ENCODE data around the gene SMIM20. TPM values are rescaled to one million over a fixed set of nuclear protein-coding genes. Genes with fewer than 3 reads are reported as not detected.

Gene SMIM20
- total RNA-seq, 2 experiments from 2014 or later = 21.3 to 26.9 TPM

- no peaks in the 10 kb centered on the region for H3K9me3 Mint-ChIP-seq
- ChIA-PET POLR2A (interaction anchor here (0.6 to 1.6 kb wide), 2 partner anchors 60 to 164 kb away, joined by 3 read pairs; no protein-coding TSS in a partner anchor), CTCF (interaction anchor here (0.5 to 4.9 kb wide), 3 partner anchors 13 to 462 kb away, joined by 3 to 20 read pairs (median 3); no protein-coding TSS in a partner anchor)
- peaks cover 8% of the 10 kb centered on the region for H3K27me3 Mint-ChIP-seq
- no peak for TF ChIP-seq CTCF (IDR thresholded peaks at IDR 0.05)
- no peak overlapping the region for H3K4me3 Mint-ChIP-seq
- intact Hi-C loops (cut with micrococcal nuclease) = no loop called here
- no peak overlapping the region for H3K27ac Mint-ChIP-seq
- ATAC-seq = no peak
- DNase-seq = no peak
- no peaks in the 10 kb centered on the region for H3K36me3 Mint-ChIP-seq (ENCODE audit: low read depth)
- no peaks in the 10 kb centered on the region for H3K4me1 Mint-ChIP-seq (ENCODE audit: low read depth)
Observed at GRCh38 chr4:25969374-25970155, 55.5 kb downstream of the SMIM20 start.

GRCh38 chr4:25970226-25970675, 56.2 kb downstream of the SMIM20 start:
- no peak overlapping the region for H3K27ac Mint-ChIP-seq
- ChIA-PET POLR2A (no interaction called here), CTCF (interaction anchor here (0.9 to 4.9 kb wide), 2 partner anchors 12 to 17 kb away, joined by 3 to 20 read pairs; no protein-coding TSS in a partner anchor)

GRCh38 chr4:25970691-25971432, 56.8 kb downstream of the SMIM20 start:
- ATAC-seq (no peak), DNase-seq (no peak)
- Mint-ChIP-seq H3K4me3 (no peak overlapping the region), H3K27ac (no peak overlapping the region), H3K36me3 (ENCODE audit: low read depth) (no peaks in the 10 kb centered on the region), H3K9me3 (no peaks in the 10 kb centered on the region), H3K4me1 (ENCODE audit: low read depth) (no peaks in the 10 kb centered on the region), H3K27me3 (peaks cover 8% of the 10 kb centered on the region)
- no peak for TF ChIP-seq CTCF (IDR thresholded peaks at IDR 0.05)
- ChIA-PET CTCF (interaction anchor here (0.9 to 4.9 kb wide), 2 partner anchors 12 to 16 kb away, joined by 3 to 20 read pairs; no protein-coding TSS in a partner anchor), POLR2A (no interaction called here)
- intact Hi-C loops (cut with micrococcal nuclease) = no loop called here

More at GRCh38 chr4:25970226-25970675, 56.2 kb downstream of the SMIM20 start:
- intact Hi-C loops (cut with micrococcal nuclease) = no loop called here
- no peak for TF ChIP-seq CTCF (IDR thresholded peaks at IDR 0.05)
- DNase-seq (no peak), ATAC-seq (no peak)
- H3K27me3 Mint-ChIP-seq = peaks cover 8% of the 10 kb centered on the region
- no peak overlapping the region for H3K4me3 Mint-ChIP-seq
- H3K36me3 Mint-ChIP-seq (ENCODE audit: low read depth) = no peaks in the 10 kb centered on the region
- H3K9me3 Mint-ChIP-seq = no peaks in the 10 kb centered on the region
- no peaks in the 10 kb centered on the region for H3K4me1 Mint-ChIP-seq (ENCODE audit: low read depth)

GRCh38 chr4:25972366-25972765, 58.3 kb downstream of the SMIM20 start:
- ChIA-PET CTCF (interaction anchor here (4.9 kb wide), 1 partner anchor 15 kb away, joined by 20 read pairs; no protein-coding TSS in a partner anchor), POLR2A (no interaction called here)
- Mint-ChIP-seq H3K9me3 (no peaks in the 10 kb centered on the region), H3K36me3 (ENCODE audit: low read depth) (no peaks in the 10 kb centered on the region), H3K4me1 (ENCODE audit: low read depth) (no peaks in the 10 kb centered on the region), H3K27ac (no peak overlapping the region), H3K4me3 (no peak overlapping the region), H3K27me3 (peaks cover 8% of the 10 kb centered on the region)
- ATAC-seq (no peak), DNase-seq (no peak)
- intact Hi-C loops (cut with micrococcal nuclease) = no loop called here
- no peak for TF ChIP-seq CTCF (IDR thresholded peaks at IDR 0.05)

Measured in activated CD8-positive, alpha-beta T cell treated with anti-CD3 and anti-CD28 coated beads for 36 hours (primary cell).